HG02970 (cell line): ENCODE results near the gene SNX32.
A peak's percentile ranks its signal among the peaks of the same experiment; 100 is the strongest.

Experiments
- ATAC-seq: cut with Tn5 transposase; IDR thresholded peaks from one replicate; pipeline ENCODE4 v1.9.1; 2021; ENCODE audit warnings: mild to moderate bottlenecking, moderate library complexity, moderate number of reproducible peaks; ENCODE audit not compliant: unreplicated experiment, low FRiP score

Gene SNX32

GRCh38 chr11:65796726-65797601 is 36.8 kb upstream of the SNX32 start:
- ATAC-seq = no peak

DNA sequence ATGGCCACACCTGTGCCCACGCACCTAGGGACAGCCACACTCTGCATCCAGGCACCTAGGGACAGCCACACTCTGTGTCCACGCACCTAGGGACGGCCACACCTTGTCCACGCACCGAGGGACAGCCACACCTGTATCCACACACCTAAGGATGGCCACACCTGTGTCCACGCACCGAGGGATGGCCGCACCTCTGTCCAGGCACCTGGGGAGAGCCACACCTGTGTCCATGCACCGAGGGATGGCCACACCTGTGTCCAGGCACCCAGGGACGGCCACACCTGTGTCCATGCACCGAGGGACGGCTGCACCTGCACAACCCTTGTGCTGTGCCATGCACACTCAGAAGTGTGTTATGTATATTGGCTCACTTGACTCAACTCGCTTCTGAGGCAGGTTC is 36.1 kb upstream of the SNX32 start:
- ATAC-seq = no peak

- ATAC-seq = no peak
Measured at GRCh38 chr11:65798882-65799281, 34.9 kb upstream of the SNX32 start.

DNA sequence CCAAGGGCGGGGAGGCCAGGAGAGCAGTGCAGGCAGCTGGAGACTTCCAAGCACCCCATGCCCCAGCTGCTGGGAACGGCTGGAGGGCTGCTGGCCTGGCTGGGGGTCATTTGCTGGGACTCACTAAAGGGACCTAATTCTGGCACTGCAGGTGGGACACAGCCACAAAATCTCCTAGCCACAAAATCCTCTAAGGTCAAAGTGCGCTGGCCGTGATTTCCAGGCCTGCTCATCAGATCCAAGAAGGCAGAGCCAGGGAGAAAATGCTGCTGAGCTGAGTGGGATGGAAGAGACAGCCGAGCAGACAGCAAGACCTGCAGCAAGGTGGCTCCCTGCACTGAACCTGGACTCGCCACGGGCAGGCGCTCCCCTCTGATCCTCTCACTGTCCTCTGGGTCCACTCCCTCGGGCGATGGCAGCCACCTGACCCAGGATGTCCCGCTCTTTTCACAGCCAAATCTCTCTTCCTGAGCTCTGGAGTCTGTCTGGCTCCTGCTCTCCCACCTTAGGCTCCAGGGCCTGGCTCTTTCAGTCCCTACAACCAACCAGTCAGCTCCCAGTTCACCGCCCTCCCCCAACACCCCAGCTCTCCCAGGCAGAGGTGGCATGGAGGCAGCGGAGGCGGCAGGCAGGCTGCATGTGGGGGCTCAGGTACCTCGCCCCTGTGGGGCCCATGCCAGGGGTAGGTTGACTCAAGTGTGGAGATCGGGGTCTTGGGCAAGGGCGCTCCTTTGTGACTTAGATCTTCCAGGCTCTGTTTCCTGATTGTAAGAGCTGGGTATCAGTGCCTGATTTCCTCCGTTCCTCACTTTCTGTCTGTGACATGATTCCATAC is 32.4 kb upstream of the SNX32 start:
- ATAC-seq = no peak

GRCh38 chr11:65802841-65803240 is 30.9 kb upstream of the SNX32 start:
- no peak for ATAC-seq

DNA sequence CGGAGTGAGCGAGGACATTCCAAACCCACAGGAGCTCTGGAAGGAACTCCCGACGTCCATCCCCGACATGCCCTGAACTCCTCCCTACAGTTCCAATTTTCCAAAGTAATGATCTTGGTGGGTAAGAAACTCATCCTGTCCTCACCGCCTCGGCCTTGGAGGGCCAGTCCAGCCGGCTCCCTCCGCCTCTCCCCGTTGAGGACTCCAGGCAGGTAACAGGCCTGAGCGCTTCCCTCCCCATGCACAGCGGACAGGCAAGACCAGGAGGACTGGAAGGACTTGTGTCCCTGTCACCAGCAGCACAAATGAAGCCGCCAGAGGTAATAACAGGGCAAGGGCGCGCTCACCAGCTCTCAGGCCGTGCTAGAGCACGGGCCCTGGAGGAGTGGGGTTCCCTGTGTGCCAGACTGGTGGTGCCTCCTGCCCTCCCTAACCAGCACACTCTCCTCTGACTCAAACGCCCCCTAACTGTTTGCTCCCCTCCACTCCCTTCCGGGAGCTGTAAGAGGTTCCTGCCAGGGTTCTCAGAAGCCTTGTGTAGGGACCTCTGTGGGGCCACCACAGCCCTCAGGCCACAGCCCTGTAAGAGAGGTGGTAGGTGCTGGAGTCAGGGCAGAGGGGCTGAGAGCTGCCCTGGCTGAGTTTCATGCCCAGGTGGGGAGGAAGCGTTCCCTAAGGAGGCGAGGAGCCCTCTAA is 29.8 kb upstream of the SNX32 start:
- no peak for ATAC-seq

GRCh38 chr11:65806979-65807378 is 26.8 kb upstream of the SNX32 start:
- ATAC-seq = no peak

DNA sequence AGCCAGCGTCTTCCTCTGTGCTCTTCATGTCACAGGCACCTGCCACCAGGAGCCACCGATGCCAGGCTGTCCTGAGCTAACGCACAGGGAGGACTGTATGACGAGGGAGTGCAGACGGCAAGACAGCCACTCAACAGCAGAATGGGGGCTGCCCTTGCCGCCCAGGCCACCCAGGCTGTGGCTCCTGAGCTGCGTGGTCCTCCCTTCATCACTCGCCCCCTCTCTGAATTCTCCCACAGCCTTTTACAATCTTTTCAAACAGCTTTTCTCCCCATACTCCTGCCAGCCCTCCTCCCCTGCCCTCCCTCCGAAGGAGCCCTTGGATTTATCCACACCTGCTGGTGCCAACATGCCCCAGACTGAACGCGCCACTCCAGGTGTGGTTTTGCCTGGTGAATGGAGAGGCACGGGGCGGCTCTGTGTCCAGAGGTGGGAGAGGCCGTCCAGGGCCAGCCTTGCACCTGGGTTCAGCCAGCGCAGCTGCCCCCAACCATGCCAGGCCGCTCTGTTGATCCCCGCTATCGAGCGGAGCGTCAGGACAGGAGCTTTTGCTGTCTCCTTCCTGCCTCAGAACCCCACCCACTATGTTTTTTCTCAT is 24.9 kb upstream of the SNX32 start:
- no peak for ATAC-seq

DNA sequence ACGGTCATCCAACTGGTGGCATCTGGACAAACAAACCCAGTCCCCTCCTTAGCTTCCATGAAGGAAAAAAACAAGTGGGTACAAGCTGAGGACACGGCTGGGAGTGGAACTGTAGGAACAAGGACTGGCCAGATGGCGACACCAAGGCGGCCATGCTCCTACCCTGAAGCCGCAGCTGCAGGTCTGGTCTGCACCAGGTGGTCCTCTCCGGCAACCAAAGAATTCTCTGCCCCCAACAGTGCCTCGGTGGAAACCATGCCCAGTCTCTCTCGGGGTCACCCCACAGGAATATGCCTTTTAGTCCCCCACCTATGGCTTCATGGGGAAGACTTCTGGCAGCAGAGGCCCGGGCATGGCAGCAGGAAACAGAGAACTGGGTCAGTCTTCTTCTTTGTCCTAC is 24.3 kb upstream of the SNX32 start:
- ATAC-seq = no peak

DNA sequence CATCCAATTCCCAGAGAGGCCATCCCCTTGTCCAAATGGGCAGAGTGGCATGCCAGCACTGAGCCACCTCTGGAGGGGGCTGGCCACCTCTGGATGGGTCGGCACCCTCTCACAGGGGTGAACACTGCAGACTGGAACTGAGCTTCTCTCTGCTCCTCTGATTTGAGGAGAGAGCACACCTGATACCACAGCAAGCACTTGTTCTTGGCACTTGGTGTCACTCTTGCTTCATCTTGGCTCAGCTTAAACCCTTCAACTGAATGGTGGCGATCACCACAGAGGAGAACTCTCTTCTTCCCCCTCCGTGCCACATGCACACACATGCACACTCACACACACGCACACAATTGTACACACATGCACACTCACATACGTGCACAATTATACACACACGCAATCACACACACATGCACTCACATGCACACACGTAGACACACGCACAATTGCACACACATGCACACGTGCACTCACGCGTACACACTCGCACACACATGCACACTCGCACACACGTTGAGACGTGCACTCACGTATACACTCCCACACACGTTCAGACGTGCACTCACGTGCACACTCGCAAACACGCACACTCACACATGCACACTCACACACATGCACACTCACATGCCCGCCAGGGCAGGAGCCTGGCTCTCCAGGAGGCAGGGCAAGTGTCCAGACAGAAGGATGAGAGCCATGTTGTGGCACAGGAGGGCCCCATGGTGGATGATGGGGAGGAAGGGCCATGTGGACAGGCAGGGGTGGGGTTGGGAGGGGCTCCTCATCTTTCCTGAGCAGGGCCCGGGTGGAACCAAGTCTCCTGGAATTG is 23.5 kb upstream of the SNX32 start:
- no peak for ATAC-seq

GRCh38 chr11:65811764-65812475 is 21.8 kb upstream of the SNX32 start:
- no peak for ATAC-seq

GRCh38 chr11:65814131-65814985 is 19.4 kb upstream of the SNX32 start:
- no peak for ATAC-seq

GRCh38 chr11:65814986-65815565 is 18.7 kb upstream of the SNX32 start:
- ATAC-seq = no peak

DNA sequence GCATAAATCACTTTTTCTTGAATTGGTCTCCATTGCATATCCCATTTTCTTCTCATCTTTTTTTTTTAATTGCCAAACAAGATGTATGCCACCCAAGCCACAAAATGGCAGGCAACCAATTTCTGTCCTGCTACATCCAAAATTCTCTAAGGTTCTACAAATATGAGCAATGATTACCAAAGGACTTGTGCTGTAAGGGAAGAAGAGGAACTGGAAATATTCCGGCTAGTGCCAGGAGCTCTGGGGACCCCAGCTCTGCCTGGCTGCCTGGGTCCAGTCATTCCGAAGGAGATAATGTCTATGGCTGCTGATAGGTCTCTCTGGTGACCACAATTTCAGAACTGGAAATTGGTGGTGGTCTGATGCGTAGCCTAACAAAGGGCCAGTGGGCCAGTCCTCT is 17.1 kb upstream of the SNX32 start:
- no peak for ATAC-seq

- no peak for ATAC-seq
Measured at GRCh38 chr11:65817312-65817834, 16.4 kb upstream of the SNX32 start.

DNA sequence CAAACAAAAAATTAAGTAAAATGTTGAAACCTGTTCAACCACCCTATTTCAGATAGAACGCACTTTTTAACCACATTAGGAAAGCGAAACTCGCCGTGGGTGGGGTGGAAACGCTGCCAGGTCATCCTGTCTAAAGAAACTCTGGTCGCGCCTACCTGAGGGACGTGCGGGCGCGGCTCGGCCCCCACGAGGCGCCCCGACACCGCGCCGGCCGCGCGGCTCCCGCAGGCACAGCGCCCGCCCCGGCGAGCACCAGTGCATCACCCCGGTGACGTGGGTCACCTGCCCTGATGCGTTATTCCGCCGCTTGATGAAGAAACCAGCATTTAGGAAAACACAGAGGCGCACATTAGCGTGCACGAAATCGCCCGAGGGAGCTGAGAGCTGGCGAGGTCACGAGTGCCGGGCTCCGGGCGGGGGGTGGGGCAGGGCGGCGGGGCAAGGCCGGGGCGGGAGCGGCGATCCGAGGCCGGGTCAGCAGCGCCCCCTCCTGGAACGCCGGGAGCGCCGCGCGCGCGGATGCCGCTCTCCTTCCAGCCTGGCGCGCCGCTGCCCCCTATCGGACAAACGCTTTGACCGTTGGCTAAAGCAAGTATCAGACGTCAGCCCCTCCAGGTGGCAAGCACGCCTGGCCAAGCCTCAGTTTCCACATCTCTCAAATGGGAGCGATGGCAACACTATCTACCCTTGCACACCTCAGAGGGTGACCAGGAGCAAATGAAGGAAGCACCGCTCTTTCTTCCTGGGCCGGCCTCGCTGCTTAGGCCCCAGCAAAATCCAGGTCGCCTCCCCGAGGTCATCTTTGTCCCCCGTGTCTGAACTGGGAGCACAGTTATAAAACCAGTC is 15.7 kb upstream of the SNX32 start:
- ATAC-seq = peak; percentile 76

- no peak for ATAC-seq
Measured at GRCh38 chr11:65821107-65821506, 12.7 kb upstream of the SNX32 start.
